HEK293 (cell line): ENCODE results near the gene MMP28.

Experiments used
- GFI1B ChIP-seq: fragments of 450-650 bp; formaldehyde crosslinking; IDR thresholded peaks from 2 replicates; pipeline ENCODE4 v1.5.1; 2016; ENCODE audit warnings: missing biosample characterization, missing genetic modification characterization
- GLIS2 ChIP-seq: fragments of 450-650 bp; formaldehyde crosslinking; IDR thresholded peaks from 2 replicates; pipeline ENCODE4 v1.5.1; 2016; ENCODE audit warnings: missing biosample characterization, missing genetic modification characterization
- KLF10 ChIP-seq: fragments of 450-650 bp; IDR thresholded peaks from 2 replicates; pipeline ENCODE4 v1.5.1; 2018; ENCODE audit warnings: missing biosample characterization, mild to moderate bottlenecking, missing genetic modification characterization
- KLF9 ChIP-seq: fragments of 450-650 bp; formaldehyde crosslinking; IDR thresholded peaks from 2 replicates; pipeline ENCODE4 v1.5.1; 2016; ENCODE audit warnings: missing biosample characterization, missing genetic modification characterization, low read depth
- MYNN ChIP-seq: fragments of 450-650 bp; formaldehyde crosslinking; IDR thresholded peaks from 2 replicates; pipeline ENCODE4 v1.5.1; 2016; ENCODE audit warnings: missing biosample characterization, missing genetic modification characterization, borderline replicate concordance
- PATZ1 ChIP-seq: fragments of 450-650 bp; formaldehyde crosslinking; IDR thresholded peaks from 2 replicates; pipeline ENCODE4 v1.5.1; 2016; ENCODE audit warnings: missing biosample characterization, missing genetic modification characterization
- SETDB1 ChIP-seq: IDR thresholded peaks from one replicate; pipeline ENCODE4 v1.6.1; 2017; ENCODE audit warnings: mild to moderate bottlenecking, low read length, moderate library complexity, mixed read lengths; ENCODE audit not compliant: insufficient read length
- SP2 ChIP-seq: fragments of 450-650 bp; formaldehyde crosslinking; IDR thresholded peaks from 2 replicates; pipeline ENCODE4 v1.5.1; 2016; ENCODE audit warnings: missing biosample characterization, missing genetic modification characterization
- TRIM28 ChIP-seq: IDR thresholded peaks from 2 replicates; pipeline ENCODE4 v1.6.1; 2011; ENCODE audit warnings: low read length, control low read depth, borderline replicate concordance
- TSHZ1 ChIP-seq: fragments of 450-650 bp; formaldehyde crosslinking; IDR thresholded peaks from 2 replicates; pipeline ENCODE4 v1.5.1; 2016; ENCODE audit warnings: missing biosample characterization, missing genetic modification characterization, borderline replicate concordance
- ZBTB49 ChIP-seq: fragments of 450-650 bp; formaldehyde crosslinking; IDR thresholded peaks from 2 replicates; pipeline ENCODE4 v1.5.1; 2016; ENCODE audit warnings: missing biosample characterization, missing genetic modification characterization, low read depth
- ZFP41 ChIP-seq: fragments of 450-650 bp; formaldehyde crosslinking; IDR thresholded peaks from 2 replicates; pipeline ENCODE4 v1.5.1; 2016; ENCODE audit warnings: missing biosample characterization, missing genetic modification characterization, borderline replicate concordance
- ZNF114 ChIP-seq: fragments of 450-650 bp; formaldehyde crosslinking; IDR thresholded peaks from 2 replicates; pipeline ENCODE4 v1.5.0; 2017; ENCODE audit warnings: missing biosample characterization, missing genetic modification characterization
- ZNF133 ChIP-seq: fragments of 450-650 bp; formaldehyde crosslinking; IDR thresholded peaks from 2 replicates; pipeline ENCODE4 v1.5.1; 2016; ENCODE audit warnings: missing biosample characterization, missing genetic modification characterization
- ZNF202 ChIP-seq: fragments of 450-650 bp; formaldehyde crosslinking; IDR thresholded peaks from 2 replicates; pipeline ENCODE4 v1.5.1; 2016; ENCODE audit warnings: missing biosample characterization, missing genetic modification characterization, borderline replicate concordance
- ZNF248 ChIP-seq: fragments of 450-650 bp; formaldehyde crosslinking; IDR thresholded peaks from 2 replicates; pipeline ENCODE4 v1.5.1; 2017; ENCODE audit warnings: missing biosample characterization, missing genetic modification characterization
- ZNF26 ChIP-seq: fragments of 450-650 bp; formaldehyde crosslinking; IDR thresholded peaks from 2 replicates; pipeline ENCODE4 v1.5.1; 2016; ENCODE audit warnings: missing biosample characterization, missing genetic modification characterization
- ZNF350 ChIP-seq: fragments of 450-650 bp; formaldehyde crosslinking; IDR thresholded peaks from 2 replicates; pipeline ENCODE4 v1.5.0; 2017; ENCODE audit warnings: missing biosample characterization, mild to moderate bottlenecking, missing genetic modification characterization
- ZNF501 ChIP-seq: fragments of 450-650 bp; formaldehyde crosslinking; IDR thresholded peaks from 2 replicates; pipeline ENCODE4 v1.5.1; 2016; ENCODE audit warnings: missing biosample characterization, missing genetic modification characterization
- ZNF514 ChIP-seq: fragments of 450-650 bp; formaldehyde crosslinking; IDR thresholded peaks from 2 replicates; pipeline ENCODE4 v1.5.1; 2016; ENCODE audit warnings: missing biosample characterization, missing genetic modification characterization
- ZNF529 ChIP-seq: fragments of 450-650 bp; formaldehyde crosslinking; IDR thresholded peaks from 2 replicates; pipeline ENCODE4 v1.5.1; 2017; ENCODE audit warnings: missing genetic modification characterization, missing biosample characterization; ENCODE audit not compliant: insufficient replicate concordance
- ZNF530 ChIP-seq: fragments of 450-650 bp; formaldehyde crosslinking; IDR thresholded peaks from 2 replicates; pipeline ENCODE4 v1.5.1; 2016; ENCODE audit warnings: low read depth, missing biosample characterization, missing genetic modification characterization
- ZNF544 ChIP-seq: fragments of 450-650 bp; formaldehyde crosslinking; IDR thresholded peaks from 2 replicates; pipeline ENCODE4 v1.5.0; 2017; ENCODE audit warnings: missing biosample characterization, missing genetic modification characterization
- ZNF558 ChIP-seq: fragments of 450-650 bp; formaldehyde crosslinking; IDR thresholded peaks from 2 replicates; pipeline ENCODE4 v1.5.1; 2016; ENCODE audit warnings: missing biosample characterization, missing genetic modification characterization
- ZNF624 ChIP-seq: fragments of 450-650 bp; formaldehyde crosslinking; IDR thresholded peaks from 2 replicates; pipeline ENCODE4 v1.5.1; 2017; ENCODE audit warnings: missing biosample characterization, missing genetic modification characterization
- ZNF658 ChIP-seq: fragments of 450-650 bp; formaldehyde crosslinking; IDR thresholded peaks from 2 replicates; pipeline ENCODE4; 2016; ENCODE audit warnings: missing biosample characterization, missing genetic modification characterization
- ZNF660 ChIP-seq: fragments of 450-650 bp; IDR thresholded peaks from 2 replicates; pipeline ENCODE4 v1.5.1; 2018; ENCODE audit warnings: missing biosample characterization, mild to moderate bottlenecking, missing genetic modification characterization
- ZNF707 ChIP-seq: fragments of 450-650 bp; formaldehyde crosslinking; IDR thresholded peaks from 2 replicates; pipeline ENCODE4 v1.5.1; 2016; ENCODE audit warnings: missing biosample characterization, missing genetic modification characterization
- ZNF837 ChIP-seq: fragments of 450-650 bp; formaldehyde crosslinking; IDR thresholded peaks from 2 replicates; pipeline ENCODE4 v1.5.1; 2016; ENCODE audit warnings: missing biosample characterization, missing genetic modification characterization
- ZNF843 ChIP-seq: fragments of 450-650 bp; formaldehyde crosslinking; IDR thresholded peaks from 2 replicates; pipeline ENCODE4 v1.5.1; 2016; ENCODE audit warnings: missing biosample characterization, missing genetic modification characterization
- TF ChIP-seq, protein P1 (sequence below): fragments of 450-650 bp; formaldehyde crosslinking; IDR thresholded peaks from 2 replicates; pipeline ENCODE4 v1.5.1; 2016; ENCODE audit warnings: missing biosample characterization, missing genetic modification characterization, borderline replicate concordance

MMP28 gene

GRCh38 chr17:35731239-35731916, 64.1 kb downstream of the MMP28 start, which contains the start of gene RASL10B (continued):
- 0 out of 2 replicates have a peak, but pooled peaks have one; percentile 19 for TF ChIP-seq ZNF501
- TF ChIP-seq ZNF660 = peak; percentile 77
- no peak for TF ChIP-seq ZNF530 (tag by site-specific recombination)
- no peak for TF ChIP-seq ZNF114 (tag by site-specific recombination)
- TF ChIP-seq ZNF658 (tag by site-specific recombination) = no peak
- no peak for TF ChIP-seq ZBTB49 (tag by site-specific recombination)
- no peak for TF ChIP-seq ZNF514 (tag by site-specific recombination)
- TF ChIP-seq ZNF529 = no peak
- TF ChIP-seq TSHZ1 (tag by site-specific recombination) = no peak
- TF ChIP-seq KLF10 (tag by site-specific recombination) = peak; percentile 17; the same call in 1 of the 2 replicates
- TF ChIP-seq ZNF26 (tag by site-specific recombination) = no peak
- no peak for TF ChIP-seq ZNF837 (tag by site-specific recombination)
- no peak for TF ChIP-seq ZNF558 (tag by site-specific recombination)
- TF ChIP-seq TRIM28 = no peak
- no peak for TF ChIP-seq KLF9 (tag by site-specific recombination)
- TF ChIP-seq ZNF202 (tag by site-specific recombination) = no peak
- no peak for TF ChIP-seq GFI1B (tag by site-specific recombination)
- TF ChIP-seq PATZ1 (tag by site-specific recombination) = peak; percentile 73
- TF ChIP-seq ZNF707 = no peak
- TF ChIP-seq SETDB1 = no peak
- TF ChIP-seq GLIS2 (tag by site-specific recombination) = peak; percentile 70
- no peak for TF ChIP-seq MYNN (tag by site-specific recombination)
- no peak for TF ChIP-seq ZNF133 (tag by site-specific recombination)
- TF ChIP-seq SP2 (tag by site-specific recombination) = peak; percentile 23
- TF ChIP-seq ZNF248 (tag by site-specific recombination) = no peak
- no peak for TF ChIP-seq ZNF544 (tag by site-specific recombination)
- TF ChIP-seq ZNF843 = no peak
- TF ChIP-seq, protein P1, sequence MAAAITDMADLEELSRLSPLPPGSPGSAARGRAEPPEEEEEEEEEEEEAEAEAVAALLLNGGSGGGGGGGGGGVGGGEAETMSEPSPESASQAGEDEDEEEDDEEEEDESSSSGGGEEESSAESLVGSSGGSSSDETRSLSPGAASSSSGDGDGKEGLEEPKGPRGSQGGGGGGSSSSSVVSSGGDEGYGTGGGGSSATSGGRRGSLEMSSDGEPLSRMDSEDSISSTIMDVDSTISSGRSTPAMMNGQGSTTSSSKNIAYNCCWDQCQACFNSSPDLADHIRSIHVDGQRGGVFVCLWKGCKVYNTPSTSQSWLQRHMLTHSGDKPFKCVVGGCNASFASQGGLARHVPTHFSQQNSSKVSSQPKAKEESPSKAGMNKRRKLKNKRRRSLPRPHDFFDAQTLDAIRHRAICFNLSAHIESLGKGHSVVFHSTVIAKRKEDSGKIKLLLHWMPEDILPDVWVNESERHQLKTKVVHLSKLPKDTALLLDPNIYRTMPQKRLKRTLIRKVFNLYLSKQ (tag by site-specific recombination) = no peak
- no peak for TF ChIP-seq ZNF350 (tag by site-specific recombination)
- no peak for TF ChIP-seq ZFP41 (tag by site-specific recombination)
- TF ChIP-seq ZNF624 (tag by site-specific recombination) = no peak
